Esophagus squamous epithelium (tissue), 5 donors: ENCODE data around the gene TOMM20. TPM values are rescaled to one million over a fixed set of nuclear protein-coding genes. Genes with fewer than 3 reads are reported as not detected.

ENCODE experiments used
- DNase-seq: peaks from one replicate; lab custom pipeline; 2025; lab: John Stamatoyannopoulos, UW
- H3K27ac ChIP-seq, 4 donors: fragments of 200-600 bp; sonication (generic); one replicate each; pipeline ENCODE4 v1.5.1; 2016 to 2019; ENCODE audit warnings: mild to moderate bottlenecking in 1 of 4
- H3K27me3 ChIP-seq, 4 donors: fragments of 200-600 bp; sonication (generic); 1 replicate in 3 of 4; 2 replicates in 1 of 4; pipeline versions ENCODE4 v1.5.1 to v1.6.0; 2017 to 2021; ENCODE audit warnings: antibody characterized with exemption in 1 of 4
- H3K36me3 ChIP-seq, 3 donors: fragments of 200-600 bp; sonication (generic); one replicate each; pipeline ENCODE4 v1.5.1; 2016 to 2019
- H3K4me1 ChIP-seq, 3 donors: fragments of 200-600 bp; sonication (generic); one replicate each; pipeline ENCODE4 v1.5.1; 2017 to 2019
- H3K4me3 ChIP-seq, 4 donors: fragments of 200-600 bp; sonication (generic); 1 replicate in 3 of 4; 2 replicates in 1 of 4; pipeline ENCODE4 v1.5.1; 2016 to 2019; ENCODE audit warnings: mild to moderate bottlenecking in 2 of 4, moderate library complexity in 1 of 4
- H3K9me3 ChIP-seq, 3 donors: fragments of 200-600 bp; sonication (generic); one replicate each; pipeline ENCODE4 v1.5.1; 2016 to 2019
- POLR2A ChIP-seq, 4 donors: fragments of 450-650 bp; IDR thresholded peaks; one replicate each; pipeline ENCODE4 v1.6.1; 2017; ENCODE audit warnings: antibody characterized with exemption in 4 of 4, mild to moderate bottlenecking in 4 of 4, moderate library complexity in 3 of 4
- WGBS, 2 donors: methylation state at CpG; one replicate each; pipeline ENCODE4 v1.1.5; 2018; 5-methylcytosine and 5-hydroxymethylcytosine counted together
- intact Hi-C: fragments of 100-400 bp; cut with DNase I; formaldehyde crosslinking; loops from one replicate; pipeline ENCODE4 v1.15.0; 2022
- total RNA-seq, 4 donors: library from RNA; depleted of rRNA; stranded (reverse); fragments of >200 nt; gene quantifications; one replicate each; pipeline ENCODE4 v1.1.0, GENCODE V29; 2016
- TF ChIP-seq, protein P1 (sequence below), 6 experiments: fragments of 450-650 bp in 4 of 6; fragments of 200-600 bp in 2 of 6; sonication (generic) in 2 of 6; IDR thresholded peaks; one replicate each; pipeline ENCODE4 v1.5.1; 2016 to 2019; ENCODE audit warnings: antibody characterized with exemption in 6 of 6, mild to moderate bottlenecking in 4 of 6, moderate library complexity in 4 of 6
- donor health status: DM: yes; HTN: yes; CAD: no.

Gene TOMM20
- total RNA-seq, 4 donors from 2014 or later = 36.4 to 117 (median 84.1) TPM

- Histone ChIP-seq H3K36me3 (peaks cover 0 to 68% (median 13%) of the 10 kb centered on the region in 3 donors), H3K4me1 (peaks cover 6 to 63% (median 19%) of the 10 kb centered on the region in 3 donors), H3K27ac (no peak overlapping the region), H3K4me3 (no peak overlapping the region), H3K9me3 (no peaks in the 10 kb centered on the region), H3K27me3 (no peaks in the 10 kb centered on the region)
- DNase-seq = no peak
- intact Hi-C loops = no loop called here
- TF ChIP-seq, protein P1, sequence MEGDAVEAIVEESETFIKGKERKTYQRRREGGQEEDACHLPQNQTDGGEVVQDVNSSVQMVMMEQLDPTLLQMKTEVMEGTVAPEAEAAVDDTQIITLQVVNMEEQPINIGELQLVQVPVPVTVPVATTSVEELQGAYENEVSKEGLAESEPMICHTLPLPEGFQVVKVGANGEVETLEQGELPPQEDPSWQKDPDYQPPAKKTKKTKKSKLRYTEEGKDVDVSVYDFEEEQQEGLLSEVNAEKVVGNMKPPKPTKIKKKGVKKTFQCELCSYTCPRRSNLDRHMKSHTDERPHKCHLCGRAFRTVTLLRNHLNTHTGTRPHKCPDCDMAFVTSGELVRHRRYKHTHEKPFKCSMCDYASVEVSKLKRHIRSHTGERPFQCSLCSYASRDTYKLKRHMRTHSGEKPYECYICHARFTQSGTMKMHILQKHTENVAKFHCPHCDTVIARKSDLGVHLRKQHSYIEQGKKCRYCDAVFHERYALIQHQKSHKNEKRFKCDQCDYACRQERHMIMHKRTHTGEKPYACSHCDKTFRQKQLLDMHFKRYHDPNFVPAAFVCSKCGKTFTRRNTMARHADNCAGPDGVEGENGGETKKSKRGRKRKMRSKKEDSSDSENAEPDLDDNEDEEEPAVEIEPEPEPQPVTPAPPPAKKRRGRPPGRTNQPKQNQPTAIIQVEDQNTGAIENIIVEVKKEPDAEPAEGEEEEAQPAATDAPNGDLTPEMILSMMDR (IDR thresholded peaks at IDR 0.05) = no peak
- no peak for TF ChIP-seq POLR2A (IDR thresholded peaks at IDR 0.05)
- 56 to 69% methylated on average over 1 of the region's 1 CpG for WGBS, 2 donors
These were observed 6.3 kb downstream of the TOMM20 start for GRCh38 chr1:235122348-235122747.

- 85 to 87% methylated on average over 7 of the region's 7 CpGs for WGBS, 2 donors
- TF ChIP-seq, protein P1 (IDR thresholded peaks at IDR 0.05) = no peak
- no peak for TF ChIP-seq POLR2A (IDR thresholded peaks at IDR 0.05)
- peaks cover 30 to 100% (median 34%) of the 10 kb centered on the region in 3 donors for H3K36me3 ChIP-seq
- peaks cover 0 to 5% (median 0%) of the 10 kb centered on the region in 3 donors for H3K4me1 ChIP-seq
- H3K9me3 ChIP-seq = no peaks in the 10 kb centered on the region
- no peaks in the 10 kb centered on the region for H3K27me3 ChIP-seq
- H3K4me3 ChIP-seq = no peak overlapping the region
- no peak overlapping the region for H3K27ac ChIP-seq
- intact Hi-C loops = no loop called here
- DNase-seq = no peak
These were observed 15.3 kb downstream of the TOMM20 start for GRCh38 chr1:235113183-235113917.

- H3K4me3 ChIP-seq = no peak overlapping the region
- DNase-seq = no peak
- 75 to 82% methylated on average over 6 of the region's 6 CpGs for WGBS, 2 donors
- intact Hi-C loops = no loop called here
- H3K4me1 ChIP-seq = peaks cover 0 to 5% (median 0%) of the 10 kb centered on the region in 3 donors
- peaks cover 22 to 100% (median 34%) of the 10 kb centered on the region in 3 donors for H3K36me3 ChIP-seq
- no peak overlapping the region for H3K27ac ChIP-seq
- H3K27me3 ChIP-seq = no peaks in the 10 kb centered on the region
- TF ChIP-seq POLR2A (IDR thresholded peaks at IDR 0.05) = no peak
- TF ChIP-seq, protein P1 (IDR thresholded peaks at IDR 0.05) = no peak
- no peaks in the 10 kb centered on the region for H3K9me3 ChIP-seq
These were observed 16.1 kb downstream of the TOMM20 start for GRCh38 chr1:235112297-235113182.

DNA sequence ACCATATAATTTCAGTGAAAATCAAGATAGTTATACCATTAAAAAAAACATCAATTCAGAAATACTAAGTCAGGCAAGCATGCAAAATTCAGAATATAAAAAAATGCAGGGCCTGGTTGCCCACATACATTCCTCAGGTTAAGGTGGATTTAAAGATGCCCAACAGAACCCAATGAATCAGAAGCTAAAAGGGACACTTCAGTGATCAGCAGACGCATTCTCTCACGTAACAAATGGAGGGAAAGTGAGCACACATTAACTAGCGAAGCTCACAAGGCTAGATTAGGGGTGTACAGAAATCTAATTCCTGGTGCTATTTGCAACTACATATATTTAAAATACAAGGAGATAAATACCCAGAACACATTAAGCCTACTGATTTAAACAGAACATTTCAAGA is 17.5 kb downstream of the TOMM20 start:
- TF ChIP-seq, protein P1 (IDR thresholded peaks at IDR 0.05) = no peak
- no peak for TF ChIP-seq POLR2A (IDR thresholded peaks at IDR 0.05)
- peaks cover 20 to 96% (median 34%) of the 10 kb centered on the region in 3 donors for H3K36me3 ChIP-seq
- H3K4me3 ChIP-seq = no peak overlapping the region
- no peaks in the 10 kb centered on the region for H3K27me3 ChIP-seq
- WGBS, 2 donors = 93 to 96% methylated on average over 3 of the region's 3 CpGs
- H3K4me1 ChIP-seq = peaks cover 0 to 8% (median 0%) of the 10 kb centered on the region in 3 donors
- intact Hi-C loops = no loop called here
- H3K27ac ChIP-seq = no peak overlapping the region
- H3K9me3 ChIP-seq = no peaks in the 10 kb centered on the region
- DNase-seq = no peak
